Testis (tissue), 3 donors: ENCODE data around the gene GINS2. TPM values are rescaled to one million over a fixed set of nuclear protein-coding genes. Genes with fewer than 3 reads are reported as not detected.

ENCODE experiments used
- DNase-seq: peaks from one replicate; pipeline ENCODE4 v3.0.0-alpha.2; 2019
- H3K27ac ChIP-seq, 2 donors: fragments of 200-600 bp; sonication (generic); one replicate each; pipeline ENCODE4 v1.5.1; 2019
- H3K27me3 ChIP-seq: fragments of 200-600 bp; sonication (generic); one replicate; pipeline ENCODE4 v1.5.1; 2019
- H3K36me3 ChIP-seq: fragments of 200-600 bp; sonication (generic); one replicate; pipeline ENCODE4 v1.5.1; 2017; ENCODE audit warnings: low read depth; ENCODE audit errors: missing control alignments
- H3K4me1 ChIP-seq: fragments of 200-600 bp; sonication (generic); one replicate; pipeline ENCODE4 v1.5.1; 2019
- H3K4me3 ChIP-seq, 2 donors: fragments of 200-600 bp; sonication (generic); one replicate each; pipeline ENCODE4 v1.5.1; 2017 to 2019
- H3K9me3 ChIP-seq: fragments of 200-600 bp; sonication (generic); one replicate; pipeline ENCODE4 v1.5.1; 2017
- CTCF ChIP-seq, 3 experiments: fragments of 450-650 bp in 2 of 3; fragments of 200-600 bp in 1 of 3; sonication (generic) in 1 of 3; IDR thresholded peaks; one replicate each; pipeline ENCODE4 v1.5.1; 2016 to 2019; ENCODE audit warnings: antibody characterized with exemption in 3 of 3, mild to moderate bottlenecking in 2 of 3, moderate library complexity in 1 of 3
- POLR2A ChIP-seq: fragments of 450-650 bp; IDR thresholded peaks from one replicate; pipeline ENCODE4 v1.6.1; 2017; ENCODE audit warnings: antibody characterized with exemption, mild to moderate bottlenecking, moderate library complexity
- WGBS, 2 donors: methylation state at CpG; one replicate each; pipeline ENCODE4 v1.1.5; 2018; 5-methylcytosine and 5-hydroxymethylcytosine counted together
- intact Hi-C: fragments of 100-400 bp; cut with DNase I; formaldehyde crosslinking; loops from one replicate; pipeline ENCODE4 v1.15.1; 2023; ENCODE audit warnings: low total_unique reads
- polyA plus RNA-seq: library from polyadenylated mRNA; stranded (reverse); fragments of 350-450 nt; fragmentation: Illumina TruSeq; extraction: RNeasy Lipid Tissue Mini Kit (QIAGEN cat#74804); gene quantifications from one replicate; pipeline ENCODE4 v1.2.3, GENCODE V29; 2014; ENCODE audit warnings: low read depth, low replicate concordance; ENCODE audit not compliant: insufficient read depth
- total RNA-seq, 2 donors: library from RNA; depleted of rRNA; stranded (reverse); fragments of >200 nt; gene quantifications; one replicate each; pipeline ENCODE4 v1.2.3, GENCODE V29; 2016

GINS2 gene
- total and polyA plus RNA-seq, 3 donors from 2014 or later = 8.9 to 13.8 (median 11.8) TPM

- no peak for TF ChIP-seq CTCF (IDR thresholded peaks at IDR 0.05)
- TF ChIP-seq POLR2A = no peak
- Histone ChIP-seq H3K27me3 (no peaks in the 10 kb centered on the region), H3K4me1 (peaks cover 22% of the 10 kb centered on the region), H3K36me3 (no peaks in the 10 kb centered on the region), H3K4me3 (no peak overlapping the region), H3K27ac (no peak overlapping the region), H3K9me3 (no peaks in the 10 kb centered on the region)
- no peak for DNase-seq
- intact Hi-C loops = no loop called here
- WGBS, 2 donors = 92 to 93% methylated on average over 13 to 15 of the region's 15 CpGs
Measured at GRCh38 chr16:85646976-85647375, 41.8 kb downstream of the GINS2 start.

GRCh38 chr16:85646358-85646907 is 42.3 kb downstream of the GINS2 start:
- no peaks in the 10 kb centered on the region for H3K36me3 ChIP-seq
- DNase-seq = no peak
- intact Hi-C loops = no loop called here
- WGBS, 2 donors = 82 to 97% methylated on average over 6 to 15 of the region's 17 CpGs
- no peaks in the 10 kb centered on the region for H3K9me3 ChIP-seq
- TF ChIP-seq POLR2A (no peak), CTCF (IDR thresholded peaks at IDR 0.05) (no peak)
- no peak overlapping the region for H3K4me3 ChIP-seq
- no peaks in the 10 kb centered on the region for H3K27me3 ChIP-seq
- H3K27ac ChIP-seq = no peak overlapping the region
- H3K4me1 ChIP-seq = peaks cover 21% of the 10 kb centered on the region

GRCh38 chr16:85645021-85645589 is 43.6 kb downstream of the GINS2 start:
- H3K9me3 ChIP-seq = no peaks in the 10 kb centered on the region
- H3K27me3 ChIP-seq = no peaks in the 10 kb centered on the region
- TF ChIP-seq CTCF (IDR thresholded peaks at IDR 0.05) = no peak
- no peak for TF ChIP-seq POLR2A
- no peak overlapping the region for H3K27ac ChIP-seq
- no peaks in the 10 kb centered on the region for H3K36me3 ChIP-seq
- no peak for DNase-seq
- peaks cover 15% of the 10 kb centered on the region for H3K4me1 ChIP-seq
- intact Hi-C loops = no loop called here
- 91 to 93% methylated on average over 5 to 19 of the region's 19 CpGs for WGBS, 2 donors
- no peak overlapping the region for H3K4me3 ChIP-seq

GRCh38 chr16:85644093-85644712 is 44.6 kb downstream of the GINS2 start:
- H3K9me3 ChIP-seq = no peaks in the 10 kb centered on the region
- H3K27me3 ChIP-seq = no peaks in the 10 kb centered on the region
- TF ChIP-seq POLR2A = no peak
- no peak for TF ChIP-seq CTCF (IDR thresholded peaks at IDR 0.05)
- no peak for DNase-seq
- intact Hi-C loops = no loop called here
- no peak overlapping the region for H3K27ac ChIP-seq
- 85 to 94% methylated on average over 18 to 21 of the region's 21 CpGs for WGBS, 2 donors
- H3K4me1 ChIP-seq = peaks cover 17% of the 10 kb centered on the region
- H3K4me3 ChIP-seq = no peak overlapping the region
- H3K36me3 ChIP-seq = no peaks in the 10 kb centered on the region
